Mucosa of gallbladder (tissue), 1 donor: ENCODE measurements around the gene CUL9. TPM values are rescaled to one million over a fixed set of nuclear protein-coding genes. Genes with fewer than 3 reads are reported as not detected.
"Not testable (repeated sequence)": the region's sequence is repeated elsewhere in the genome, so short reads cannot be mapped to it uniquely, and the experiment has no call there.

ENCODE experiments used
- DNase-seq: peaks from one replicate; pipeline ENCODE4 v3.0.0-alpha.2; 2020; ENCODE audit warnings: low spot score
- total RNA-seq: library from RNA; stranded (reverse); gene quantifications from one replicate; pipeline ENCODE4 v1.2.1, GENCODE V29; 2021
- donor health status: DM: no; HTN: no; CAD: no.

Gene CUL9
- total RNA-seq = 50.0 TPM

DNA sequence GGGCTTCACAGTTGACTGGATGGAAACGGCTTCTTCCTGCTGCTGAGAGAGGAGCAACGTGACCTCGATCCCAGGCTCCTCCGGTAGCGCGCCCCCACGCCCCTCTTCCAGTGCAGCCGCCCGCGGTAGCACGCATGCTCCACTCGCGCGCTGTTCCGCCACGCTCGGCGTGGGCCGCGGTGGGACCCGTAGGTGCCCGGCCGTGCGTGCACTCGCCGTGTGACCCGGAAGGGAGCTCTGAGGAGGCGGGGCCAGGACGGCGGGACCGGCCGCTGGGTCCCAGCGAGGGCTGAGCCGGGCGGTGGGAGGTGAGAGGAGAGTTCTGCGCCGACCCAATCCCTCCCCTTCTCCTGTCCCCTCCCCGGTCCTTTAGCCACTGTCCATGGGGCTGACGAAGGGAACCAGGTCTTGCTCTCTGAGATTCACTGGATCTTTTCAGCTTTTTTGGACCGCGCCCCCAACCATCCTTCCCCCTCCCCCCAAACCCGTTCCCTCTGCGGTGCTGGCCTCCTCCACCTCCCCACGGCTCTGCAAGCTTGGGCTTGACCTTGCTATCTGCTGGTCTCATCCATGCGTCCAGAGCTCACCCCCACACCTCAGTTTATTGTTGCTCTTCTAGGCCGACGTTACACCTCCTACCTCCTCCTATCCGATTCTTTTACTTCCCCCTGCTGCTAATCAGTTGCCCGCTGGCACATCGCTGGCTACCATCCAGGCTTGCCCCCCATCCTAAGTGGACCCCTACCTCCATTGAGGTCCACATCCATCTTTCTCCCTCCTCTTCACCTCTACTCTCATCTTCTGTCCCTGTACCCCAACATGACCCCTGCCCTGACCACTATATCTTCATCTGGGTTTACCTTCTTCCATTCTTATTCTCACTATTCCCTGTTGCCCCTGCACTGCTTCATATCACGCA is at the start of gene CUL9:
Gene CUL9 (plus strand): TSS at position 255 of the 919 bp plus-strand sequence. CDS start 2,115 bp downstream, outside the sequence.
- DNase-seq = peak; percentile 81

- no peak for DNase-seq
These were observed 43.7 kb upstream of the CUL9 start for GRCh38 chr6:43138267-43138666.

DNA sequence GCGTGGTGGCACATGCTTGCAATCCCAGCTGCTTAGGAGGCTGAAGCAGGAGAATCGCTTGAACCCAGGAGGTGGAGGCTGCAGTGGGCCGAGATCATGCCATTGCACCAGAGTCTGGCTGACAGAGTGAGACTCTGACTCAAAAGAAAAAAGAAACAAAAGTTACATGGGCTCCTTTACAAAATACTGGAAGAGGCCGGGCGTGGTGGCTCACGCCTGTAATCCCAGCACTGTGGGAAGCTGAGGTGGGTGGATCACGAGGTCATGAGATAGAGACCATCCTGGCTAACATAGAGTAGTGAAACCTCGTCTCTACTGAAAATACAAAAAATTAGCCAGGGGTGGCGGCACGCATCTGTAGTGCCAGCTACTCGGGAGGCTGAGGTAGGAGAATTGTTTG is 42.0 kb upstream of the CUL9 start:
- DNase-seq = not testable (repeated sequence)

DNA sequence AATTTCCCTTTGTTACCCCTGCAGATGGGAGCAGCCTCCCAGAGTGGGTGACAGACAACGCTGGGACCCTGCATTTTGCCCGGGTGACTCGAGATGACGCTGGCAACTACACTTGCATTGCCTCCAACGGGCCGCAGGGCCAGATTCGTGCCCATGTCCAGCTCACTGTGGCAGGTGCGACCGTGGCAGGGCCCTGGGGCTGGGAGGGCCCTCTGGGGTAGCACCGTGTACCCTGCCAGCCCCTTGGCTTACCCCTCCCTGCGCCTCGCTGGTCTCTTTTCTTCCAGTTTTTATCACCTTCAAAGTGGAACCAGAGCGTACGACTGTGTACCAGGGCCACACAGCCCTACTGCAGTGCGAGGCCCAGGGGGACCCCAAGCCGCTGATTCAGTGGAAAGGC is 40.4 kb upstream of the CUL9 start:
- no peak for DNase-seq

GRCh38 chr6:43142101-43142500 is 39.9 kb upstream of the CUL9 start:
- DNase-seq = no peak

GRCh38 chr6:43143235-43144128 is 38.5 kb upstream of the CUL9 start:
- peak; percentile 85 for DNase-seq

GRCh38 chr6:43144879-43145278 is 37.1 kb upstream of the CUL9 start:
- DNase-seq = no peak

- DNase-seq = no peak
These were observed 35.7 kb upstream of the CUL9 start for GRCh38 chr6:43146261-43146660.

- no peak for DNase-seq
These were observed 35.0 kb upstream of the CUL9 start for GRCh38 chr6:43146709-43147688.

DNA sequence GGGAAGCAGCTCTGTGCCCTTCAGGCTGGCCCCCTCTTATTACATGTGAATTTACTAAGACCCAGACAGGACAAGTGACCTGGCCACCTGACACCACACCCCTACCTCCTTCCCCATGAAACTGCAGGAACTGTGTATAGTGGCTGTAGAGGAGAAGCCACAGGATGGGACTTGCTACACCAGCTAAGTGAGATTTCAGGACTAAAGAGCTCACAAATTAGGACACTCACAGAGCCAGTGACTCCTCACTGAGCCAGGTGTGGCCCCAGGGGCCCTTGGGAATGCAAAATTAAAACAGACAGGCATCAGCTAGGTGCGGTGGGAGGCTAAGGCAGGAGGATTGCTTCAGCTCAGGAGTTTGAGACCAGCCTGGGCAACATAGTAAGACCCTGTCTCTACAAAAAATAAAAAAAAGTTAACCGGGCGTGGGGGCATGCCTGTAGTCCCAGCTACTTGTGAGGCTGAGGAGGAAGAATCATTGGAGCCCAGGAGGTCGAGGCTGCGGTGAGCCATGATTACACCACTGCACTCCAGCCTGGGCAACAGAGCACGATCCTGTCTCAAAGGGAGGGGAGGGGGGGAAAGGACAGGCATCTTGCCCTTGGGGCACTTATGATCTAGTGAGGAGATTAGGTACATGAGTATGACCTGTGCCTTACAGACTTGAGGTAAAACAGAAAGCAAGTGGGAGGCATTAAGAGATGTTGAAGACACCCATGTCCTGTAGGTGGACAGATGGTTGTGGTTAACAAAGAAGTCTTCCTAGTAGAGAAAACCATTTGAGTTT is 34.1 kb upstream of the CUL9 start:
- no peak for DNase-seq

DNA sequence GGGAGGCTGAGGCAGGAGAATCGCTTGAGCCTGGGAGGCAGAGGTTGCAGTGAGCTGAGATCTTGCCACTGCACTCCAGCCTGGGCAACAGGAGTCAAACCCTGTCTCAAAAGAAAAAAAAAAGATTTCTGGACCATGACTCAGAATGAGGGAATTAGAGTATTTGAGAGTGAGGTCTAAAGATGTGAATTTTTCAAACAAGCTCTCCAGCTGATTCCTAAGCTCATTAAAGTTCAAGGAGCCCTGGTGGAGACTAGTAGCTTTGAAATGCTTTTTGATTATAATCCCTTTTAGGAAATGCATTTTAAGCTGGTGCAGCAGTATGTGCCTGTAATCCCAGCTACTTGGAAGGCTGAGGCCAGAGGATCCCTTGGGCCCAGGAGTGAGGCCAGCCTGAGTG is 32.7 kb upstream of the CUL9 start:
- no peak for DNase-seq

GRCh38 chr6:43150051-43150751 is 31.8 kb upstream of the CUL9 start:
- DNase-seq = peak; percentile 55

GRCh38 chr6:43159599-43159998 is 22.4 kb upstream of the CUL9 start:
- DNase-seq = no peak

- DNase-seq = no peak
These were observed 18.1 kb upstream of the CUL9 start for GRCh38 chr6:43163899-43164298.

GRCh38 chr6:43170417-43170930 is 11.5 kb upstream of the CUL9 start:
- peak; percentile 78 for DNase-seq

- peak; percentile 100 for DNase-seq
These were observed 10.9 kb upstream of the CUL9 start, which contains the start of gene SRF for GRCh38 chr6:43170931-43171706. SRF (plus strand) TSS chr6:43171269; CDS start chr6:43171657, 388 bp downstream.

- no peak for DNase-seq
These were observed 10.3 kb upstream of the CUL9 start for GRCh38 chr6:43171707-43172103.

- DNase-seq = peak; percentile 40
These were observed 9.6 kb upstream of the CUL9 start for GRCh38 chr6:43172104-43173007.
